ENCODE data around the gene SNX2.

- no peak for TF ChIP-seq RAD21 (CRISPR knock-in tag; conservative IDR thresholded peaks at IDR 0.05 in 1 of 2, IDR thresholded peaks at IDR 0.05 in 1 of 2)
- no peak for TF ChIP-seq ZNF263 (CRISPR knock-in tag; IDR thresholded peaks at IDR 0.05; ENCODE audit: borderline replicate concordance)
- no peak for TF ChIP-seq NONO (IDR thresholded peaks at IDR 0.05; ENCODE audit: low read depth in 2 of 2, low read length in 1 of 2)
- TF ChIP-seq HNRNPH1 (optimal IDR thresholded peaks at IDR 0.05; ENCODE audit: low read depth, low read length): no peak
- TF ChIP-seq KAT7 (CRISPR knock-in tag; IDR thresholded peaks at IDR 0.05; ENCODE audit: borderline replicate concordance): no peak
- TF ChIP-seq NFRKB (IDR thresholded peaks at IDR 0.05; ENCODE audit: low read depth): no peak
Measured at GRCh38 chr5:122846051-122846550, 71.2 kb downstream of the SNX2 start.

Data from K562 (cell line).